GM13977 (cell line): ENCODE data around the gene DOCK3.
"Not testable (repeated sequence)": the region's sequence is repeated elsewhere in the genome, so short reads cannot be mapped to it uniquely, and the experiment has no call there.

Experiments used
- DNase-seq: peaks from one replicate; pipeline ENCODE4 v3.0.0; 2012; ENCODE audit warnings: low spot score
- in situ Hi-C: fragments of 300-500 bp; cut with MboI; formaldehyde crosslinking; loops from one replicate; pipeline ENCODE4 v1.12.0; 2022; ENCODE audit warnings: low sequenced_read_pairs, low pct_unique_long_range_greater_than_20kb, mixed read lengths, inconsistent platforms; ENCODE audit not compliant: unreplicated experiment
- TF ChIP-seq, protein P1 (sequence below): IDR thresholded peaks from 2 replicates; pipeline ENCODE4 v1.5.1; 2012; ENCODE audit warnings: mild to moderate bottlenecking, control low read depth; ENCODE audit not compliant: insufficient read depth; ENCODE audit errors: extremely low read depth, missing control alignments

DOCK3 gene

DNA sequence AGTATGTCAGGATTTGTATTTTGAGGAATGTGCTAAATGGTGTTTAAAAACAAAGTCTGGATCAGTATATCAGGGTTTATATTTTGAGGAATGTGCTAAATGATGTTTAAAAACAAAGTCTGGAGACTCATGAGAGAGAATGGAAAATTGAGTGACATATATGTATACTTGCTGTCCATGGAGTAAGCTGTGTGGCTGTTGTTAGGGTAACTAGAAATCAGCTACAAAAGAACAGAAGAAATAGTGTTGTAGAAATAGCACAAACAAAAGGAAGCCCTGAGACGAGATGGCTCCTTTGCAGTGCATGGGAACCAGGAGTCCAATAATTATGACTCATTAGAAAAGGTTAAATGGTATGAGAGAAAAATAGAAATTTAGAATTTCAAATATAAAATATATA, 427.7 kb downstream of the DOCK3 start:
- TF ChIP-seq, protein P1, sequence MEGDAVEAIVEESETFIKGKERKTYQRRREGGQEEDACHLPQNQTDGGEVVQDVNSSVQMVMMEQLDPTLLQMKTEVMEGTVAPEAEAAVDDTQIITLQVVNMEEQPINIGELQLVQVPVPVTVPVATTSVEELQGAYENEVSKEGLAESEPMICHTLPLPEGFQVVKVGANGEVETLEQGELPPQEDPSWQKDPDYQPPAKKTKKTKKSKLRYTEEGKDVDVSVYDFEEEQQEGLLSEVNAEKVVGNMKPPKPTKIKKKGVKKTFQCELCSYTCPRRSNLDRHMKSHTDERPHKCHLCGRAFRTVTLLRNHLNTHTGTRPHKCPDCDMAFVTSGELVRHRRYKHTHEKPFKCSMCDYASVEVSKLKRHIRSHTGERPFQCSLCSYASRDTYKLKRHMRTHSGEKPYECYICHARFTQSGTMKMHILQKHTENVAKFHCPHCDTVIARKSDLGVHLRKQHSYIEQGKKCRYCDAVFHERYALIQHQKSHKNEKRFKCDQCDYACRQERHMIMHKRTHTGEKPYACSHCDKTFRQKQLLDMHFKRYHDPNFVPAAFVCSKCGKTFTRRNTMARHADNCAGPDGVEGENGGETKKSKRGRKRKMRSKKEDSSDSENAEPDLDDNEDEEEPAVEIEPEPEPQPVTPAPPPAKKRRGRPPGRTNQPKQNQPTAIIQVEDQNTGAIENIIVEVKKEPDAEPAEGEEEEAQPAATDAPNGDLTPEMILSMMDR: no peak
- DNase-seq: no peak
- in situ Hi-C loops: no loop called here

GRCh38 chr3:51106242-51106876, 431.6 kb downstream of the DOCK3 start:
- DNase-seq: no peak
- TF ChIP-seq, protein P1: no peak
- in situ Hi-C loops: no loop called here

GRCh38 chr3:51110586-51110985, 435.9 kb downstream of the DOCK3 start:
- DNase-seq: no peak
- in situ Hi-C loops: no loop called here
- TF ChIP-seq, protein P1: no peak

GRCh38 chr3:51122944-51123343, 448.2 kb downstream of the DOCK3 start:
- in situ Hi-C loops: no loop called here
- DNase-seq: no peak
- TF ChIP-seq, protein P1: no peak

DNA sequence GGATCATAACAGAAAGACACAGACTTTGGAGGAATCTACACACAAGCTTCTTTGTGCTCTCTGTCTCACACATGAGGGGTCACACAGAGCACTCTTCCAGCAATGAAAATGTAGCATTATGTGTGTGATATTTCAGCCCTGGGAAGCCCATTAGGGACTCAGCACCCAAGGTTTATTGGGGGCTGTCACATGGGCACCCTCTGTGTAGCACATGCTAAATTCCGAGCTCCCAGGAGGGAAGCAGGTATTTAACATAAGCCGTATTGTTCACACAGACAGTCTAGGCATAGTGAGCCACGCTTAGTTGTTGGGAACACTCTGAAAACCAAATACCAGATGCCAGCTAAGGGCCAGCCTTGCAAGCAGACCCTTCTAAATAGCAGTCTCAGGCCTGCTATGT, 448.8 kb downstream of the DOCK3 start:
- TF ChIP-seq, protein P1: no peak
- in situ Hi-C loops: no loop called here
- DNase-seq: no peak

DNA sequence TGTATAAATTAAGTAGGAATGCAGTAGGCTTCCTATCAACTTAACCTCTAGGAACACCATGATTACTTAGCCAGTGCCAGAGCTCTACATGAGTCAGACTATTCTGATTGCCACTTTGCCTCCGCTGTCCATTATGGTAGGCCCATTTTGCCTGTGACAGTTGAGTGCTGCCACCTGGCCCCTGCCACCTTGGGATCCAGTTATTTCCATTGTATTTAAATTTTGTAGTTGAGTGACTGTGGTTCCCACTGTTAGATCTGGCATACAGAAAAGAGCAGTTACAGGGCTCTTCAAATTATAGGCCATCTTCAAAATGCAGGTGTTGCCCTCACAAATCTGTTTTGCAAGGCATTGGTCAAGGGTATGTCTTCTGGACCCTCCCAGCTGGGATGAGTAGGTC, 456.9 kb downstream of the DOCK3 start:
- DNase-seq, in situ Hi-C loops: not testable (repeated sequence)

DNA sequence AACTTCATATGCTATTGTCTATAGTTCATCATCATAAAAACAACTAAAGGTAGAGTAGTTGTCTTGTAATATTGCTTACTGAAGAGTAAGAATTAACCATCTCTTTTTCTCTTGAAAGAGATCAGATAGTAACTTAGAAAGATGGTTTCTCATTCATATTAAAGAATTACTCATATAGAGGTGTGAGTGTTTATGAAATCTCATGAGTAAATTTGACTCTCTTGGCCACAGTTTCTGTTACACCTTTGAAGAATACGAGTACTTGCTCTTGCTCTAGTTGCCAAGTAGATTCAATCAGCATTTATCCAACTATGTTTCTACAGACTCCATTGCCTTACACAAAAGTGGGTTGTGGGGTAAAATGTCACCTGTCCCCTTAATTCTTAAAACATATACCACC, 463.0 kb downstream of the DOCK3 start:
- TF ChIP-seq, protein P1: no peak
- in situ Hi-C loops: no loop called here
- no peak for DNase-seq
